H1 (cell line): ENCODE results near the gene TMEM161B. TPM values are rescaled to one million over a fixed set of nuclear protein-coding genes. Genes with fewer than 3 reads are reported as not detected.

Experiments
- CTCF ChIA-PET: fragments of 300-600 bp; sonication (Branson Sonifier 250); formaldehyde crosslinking; loops from one replicate; lab custom pipeline; 2021; ENCODE audit not compliant: partially characterized antibody; lab: Charles Lee
- POLR2A ChIA-PET: fragments of 300-600 bp; sonication (Branson Sonifier 250); formaldehyde crosslinking; loops from one replicate; lab custom pipeline; 2021; ENCODE audit warnings: inconsistent platforms; ENCODE audit not compliant: partially characterized antibody; lab: Charles Lee
- DNase-seq, 2 experiments: peaks; one replicate each; pipeline versions ENCODE4 v3.0.0 to v3.0.0-alpha.2; 2010 to 2022; ENCODE audit warnings: low spot score in 2 of 2, low read depth in 1 of 2, mixed read lengths in 1 of 2
- FAIRE-seq: peaks from 2 replicates; lab custom pipeline; 2011; peaks lifted over from hg19 to GRCh38; lab: Jason Lieb, UNC
- H2AFZ ChIP-seq: 2 replicates; pipeline ENCODE4 v1.8.1; 2012; ENCODE audit warnings: low read length, inconsistent platforms
- H2AK5ac ChIP-seq: 2 replicates; pipeline ENCODE4 v1.6.1; 2013; ENCODE audit warnings: low read depth, low read length
- H2BK120ac ChIP-seq: replicated peaks from 2 replicates; pipeline ENCODE3; 2013; ENCODE audit warnings: low read depth, low read length, inconsistent platforms
- H2BK12ac ChIP-seq: 2 replicates; pipeline ENCODE4 v1.6.1; 2013; ENCODE audit warnings: low read depth, low read length
- H2BK15ac ChIP-seq: 2 replicates; pipeline ENCODE4 v1.6.1; 2013; ENCODE audit warnings: low read length
- H2BK20ac ChIP-seq: 2 replicates; pipeline ENCODE4 v1.6.1; 2013; ENCODE audit warnings: low read length
- H2BK5ac ChIP-seq: 2 replicates; pipeline ENCODE4 v1.6.1; 2013; ENCODE audit warnings: low read depth, low read length
- H3K14ac ChIP-seq: 2 replicates; pipeline ENCODE4 v1.6.1; 2013; ENCODE audit warnings: inconsistent platforms; ENCODE audit not compliant: insufficient read length
- H3K18ac ChIP-seq: 2 replicates; pipeline ENCODE4 v1.6.1; 2013; ENCODE audit warnings: low read length; ENCODE audit errors: extremely low read depth
- H3K23ac ChIP-seq: 2 replicates; pipeline ENCODE4 v1.6.1; 2013; ENCODE audit warnings: inconsistent platforms; ENCODE audit not compliant: insufficient read length
- H3K23me2 ChIP-seq: 2 replicates; pipeline ENCODE4 v1.6.1; 2013; ENCODE audit warnings: low read depth, low read length
- H3K27ac ChIP-seq: 2 replicates; pipeline ENCODE4 v1.6.1; 2011; ENCODE audit warnings: low read depth, low read length, inconsistent platforms
- H3K27me3 ChIP-seq, 4 experiments: replicated peaks in 1 of 4; 1 replicate in 1 of 4; 2 replicates in 3 of 4; pipeline versions ENCODE4 v1.6.1 to v1.8.1; 2011 to 2013; ENCODE audit warnings: low read length in 3 of 4, mild to moderate bottlenecking in 3 of 4, inconsistent platforms in 2 of 4, mixed read lengths in 2 of 4, moderate library complexity in 1 of 4; ENCODE audit not compliant: control insufficient read depth in 3 of 4, insufficient read depth in 3 of 4; ENCODE audit errors: extremely low read depth in 1 of 4
- H3K36me3 ChIP-seq, 4 experiments: 2 replicates each; pipeline versions ENCODE4 v1.6.1 to v1.8.1; 2011 to 2013; ENCODE audit warnings: mild to moderate bottlenecking in 4 of 4, low read length in 3 of 4, moderate library complexity in 2 of 4, control low read depth in 1 of 4, inconsistent platforms in 1 of 4; ENCODE audit not compliant: insufficient read depth in 4 of 4, control insufficient read depth in 2 of 4
- H3K4ac ChIP-seq: replicated peaks from 2 replicates; pipeline ENCODE3; 2013; ENCODE audit warnings: low read length, low read depth, mixed read lengths, inconsistent platforms; ENCODE audit not compliant: insufficient read length
- H3K4me1 ChIP-seq, 4 experiments: replicated peaks in 1 of 4; 1 replicate in 1 of 4; 2 replicates in 3 of 4; pipeline versions ENCODE4 v1.6.1 to v1.8.1; 2011 to 2013; ENCODE audit warnings: low read length in 3 of 4, inconsistent platforms in 2 of 4, mixed read lengths in 1 of 4; ENCODE audit not compliant: insufficient read depth in 4 of 4, control insufficient read depth in 3 of 4
- H3K4me2 ChIP-seq, 2 experiments: 2 replicates each; pipeline versions ENCODE4 v1.6.1 to v1.8.1; 2011 to 2013; ENCODE audit warnings: low read depth in 2 of 2, low read length in 2 of 2, control low read depth in 1 of 2, inconsistent platforms in 1 of 2, mild to moderate bottlenecking in 1 of 2; ENCODE audit not compliant: insufficient read depth in 1 of 2
- H3K4me3 ChIP-seq, 4 experiments: fragments of 200-600, 300-600 bp in 1 of 4; sonication (generic), shearing (Covaris generic), sonication (Bioruptor Twin) in 1 of 4; 2 replicates each; pipeline versions ENCODE4 v1.5.1 to v1.8.1; 2011 to 2016; ENCODE audit warnings: low read length in 4 of 4, low read depth in 3 of 4, control low read depth in 2 of 4, inconsistent platforms in 2 of 4, mild to moderate bottlenecking in 2 of 4, mixed read lengths in 1 of 4, moderate library complexity in 1 of 4; ENCODE audit not compliant: insufficient read depth in 2 of 4; ENCODE audit errors: extremely low read depth in 1 of 4
- H3K56ac ChIP-seq: replicated peaks from 2 replicates; pipeline ENCODE3; 2013; ENCODE audit warnings: low read depth, mild to moderate bottlenecking, mixed read lengths, low read length, inconsistent platforms; ENCODE audit not compliant: insufficient read length
- H3K79me1 ChIP-seq: 2 replicates; pipeline ENCODE4 v1.6.1; 2013; ENCODE audit warnings: low read depth, low read length, control low read depth
- H3K79me2 ChIP-seq, 2 experiments: 2 replicates each; pipeline versions ENCODE4 v1.6.1 to v1.8.1; 2012 to 2013; ENCODE audit warnings: low read length in 2 of 2, mild to moderate bottlenecking in 2 of 2, inconsistent platforms in 1 of 2; ENCODE audit not compliant: insufficient read depth in 2 of 2, control insufficient read depth in 1 of 2
- H3K9ac ChIP-seq, 4 experiments: replicated peaks in 1 of 4; 1 replicate in 1 of 4; 2 replicates in 3 of 4; pipeline versions ENCODE4 v1.6.1 to v1.8.1; 2011 to 2013; ENCODE audit warnings: low read depth in 3 of 4, low read length in 3 of 4, control low read depth in 2 of 4, mild to moderate bottlenecking in 2 of 4, moderate library complexity in 2 of 4, inconsistent platforms in 1 of 4; ENCODE audit errors: extremely low read depth in 1 of 4
- H3K9me3 ChIP-seq, 2 experiments: 2 replicates each; pipeline versions ENCODE4 v1.6.1 to v1.8.1; 2012 to 2013; ENCODE audit warnings: mild to moderate bottlenecking in 2 of 2, moderate library complexity in 2 of 2, control low read depth in 1 of 2, inconsistent platforms in 1 of 2, low read depth in 1 of 2, low read length in 1 of 2, mixed read lengths in 1 of 2; ENCODE audit not compliant: insufficient read depth in 2 of 2
- H4K20me1 ChIP-seq, 2 experiments: replicated peaks in 1 of 2; 2 replicates each; pipeline versions ENCODE3 to v1.8.1; 2011 to 2013; ENCODE audit warnings: inconsistent platforms in 2 of 2, low read length in 2 of 2, mild to moderate bottlenecking in 1 of 2; ENCODE audit not compliant: insufficient read depth in 2 of 2, control insufficient read depth in 1 of 2
- H4K5ac ChIP-seq: 2 replicates; pipeline ENCODE4 v1.6.1; 2013; ENCODE audit warnings: low read length, low read depth, mixed read lengths, inconsistent platforms; ENCODE audit not compliant: insufficient read length
- H4K8ac ChIP-seq: 2 replicates; pipeline ENCODE4 v1.8.0; 2013; ENCODE audit warnings: mild to moderate bottlenecking, moderate library complexity, low read length, inconsistent platforms; ENCODE audit not compliant: insufficient read depth; ENCODE audit errors: extremely low read depth
- H4K91ac ChIP-seq: replicated peaks from 2 replicates; pipeline ENCODE3; 2013; ENCODE audit warnings: low read length, mixed read lengths, inconsistent platforms; ENCODE audit not compliant: insufficient read length
- ATF2 ChIP-seq: IDR thresholded peaks from 2 replicates; pipeline ENCODE4 v1.6.1; 2012; ENCODE audit warnings: low read length, inconsistent platforms
- WGBS, 2 experiments: shearing (Covaris generic) in 1 of 2; methylation state at CpG; one replicate each; pipeline versions ENCODE4 v1.1.6 to v1.1.7; 2013 to 2015; ENCODE audit warnings: low lambda C conversion rate in 2 of 2, mixed read lengths in 2 of 2, inconsistent platforms in 1 of 2, low coverage in 1 of 2, missing lambda C conversion rate in 1 of 2; ENCODE audit not compliant: insufficient replicate concordance in 2 of 2, insufficient coverage in 1 of 2, insufficient read length in 1 of 2; ENCODE audit errors: extremely low coverage in 1 of 2, missing lambda C conversion rate in 1 of 2; 5-methylcytosine and 5-hydroxymethylcytosine counted together
- polyA plus RNA-seq, 7 experiments: library from polyadenylated mRNA; depleted of rRNA in 3 of 7; stranded (reverse) in 5 of 7; unstranded in 2 of 7; fragments of >200 nt in 5 of 7; fragments of 200-250 nt in 2 of 7; gene quantifications; 1 replicate in 5 of 7; 2 replicates in 1 of 7; 4 replicates in 1 of 7; pipeline versions ENCODE4 v1.2.1 to v1.2.3, GENCODE V29; 2011 to 2013; ENCODE audit warnings: missing spikeins in 2 of 7, mixed read lengths in 2 of 7
- total RNA-seq: library from RNA; stranded (reverse); fragmentation: NEBNext Ultra II Directional; extraction: Animal tissue kit (Norgen Biotek cat#: 25700); gene quantifications from 2 replicates; pipeline ENCODE4 v1.2.1, GENCODE V29; 2021

Gene TMEM161B
- total and polyA plus RNA-seq, 2 of the 8 experiments (the other 6 are each of a cell fraction or from before 2014, with no cell fraction given) = 7.4 to 13.8 TPM

GRCh38 chr5:88203981-88204750 is 64.5 kb downstream of the TMEM161B start:
- ChIA-PET POLR2A (interaction anchor here (1.1 to 1.3 kb wide), 2 partner anchors 12 to 14 kb away, joined by 3 read pairs; no protein-coding TSS in a partner anchor), CTCF (no interaction called here)
- H3K23me2 ChIP-seq = no peaks in the 10 kb centered on the region
- H2BK120ac ChIP-seq = no peak overlapping the region
- no peak overlapping the region for H3K4me3 ChIP-seq
- H3K27ac ChIP-seq = no peak overlapping the region
- H3K23ac ChIP-seq = no peak overlapping the region
- no peaks in the 10 kb centered on the region for H3K79me1 ChIP-seq
- no peak overlapping the region for H2AK5ac ChIP-seq
- no peak overlapping the region for H3K56ac ChIP-seq
- H3K4me1 ChIP-seq = peaks cover 0 to 2% (median 0%) of the 10 kb centered on the region in 4 experiments; a peak in 1 of 7 replicates
- no peak overlapping the region for H3K18ac ChIP-seq
- H2BK15ac ChIP-seq = no peak overlapping the region
- H3K14ac ChIP-seq = no peak overlapping the region
- no peak overlapping the region for H4K91ac ChIP-seq
- no peak overlapping the region for H4K5ac ChIP-seq
- no peak overlapping the region for H3K4ac ChIP-seq
- H2BK5ac ChIP-seq = no peak overlapping the region
- no peak overlapping the region for H2AFZ ChIP-seq
- H4K8ac ChIP-seq = no peak overlapping the region
- no peak overlapping the region for H3K9ac ChIP-seq
- no peaks in the 10 kb centered on the region for H3K9me3 ChIP-seq
- H2BK12ac ChIP-seq = no peak overlapping the region; the same call in 1 of the 2 replicates
- TF ChIP-seq ATF2 = no peak
- DNase-seq (no peak), FAIRE-seq (no peak)
- WGBS, 2 experiments = 72% methylated on average over 5 of the region's 5 CpGs; no CpG with 5 or more reads in 1 of the 2 experiments
- no peaks in the 10 kb centered on the region for H3K27me3 ChIP-seq
- no peak overlapping the region for H2BK20ac ChIP-seq
- peaks cover 0 to 7% (median under 1%) of the 10 kb centered on the region in 4 experiments; a peak in 4 of 8 replicates for H3K36me3 ChIP-seq
- no peak overlapping the region for H3K4me2 ChIP-seq
- no peaks in the 10 kb centered on the region for H4K20me1 ChIP-seq
- no peaks in the 10 kb centered on the region for H3K79me2 ChIP-seq
